ENCODE measurements around the gene PLCG2. TPM values are rescaled to one million over a fixed set of nuclear protein-coding genes. Genes with fewer than 3 reads are reported as not detected.

PLCG2 gene
- total RNA-seq, 1 experiment from 2014 or later = 14.4 TPM

DNA sequence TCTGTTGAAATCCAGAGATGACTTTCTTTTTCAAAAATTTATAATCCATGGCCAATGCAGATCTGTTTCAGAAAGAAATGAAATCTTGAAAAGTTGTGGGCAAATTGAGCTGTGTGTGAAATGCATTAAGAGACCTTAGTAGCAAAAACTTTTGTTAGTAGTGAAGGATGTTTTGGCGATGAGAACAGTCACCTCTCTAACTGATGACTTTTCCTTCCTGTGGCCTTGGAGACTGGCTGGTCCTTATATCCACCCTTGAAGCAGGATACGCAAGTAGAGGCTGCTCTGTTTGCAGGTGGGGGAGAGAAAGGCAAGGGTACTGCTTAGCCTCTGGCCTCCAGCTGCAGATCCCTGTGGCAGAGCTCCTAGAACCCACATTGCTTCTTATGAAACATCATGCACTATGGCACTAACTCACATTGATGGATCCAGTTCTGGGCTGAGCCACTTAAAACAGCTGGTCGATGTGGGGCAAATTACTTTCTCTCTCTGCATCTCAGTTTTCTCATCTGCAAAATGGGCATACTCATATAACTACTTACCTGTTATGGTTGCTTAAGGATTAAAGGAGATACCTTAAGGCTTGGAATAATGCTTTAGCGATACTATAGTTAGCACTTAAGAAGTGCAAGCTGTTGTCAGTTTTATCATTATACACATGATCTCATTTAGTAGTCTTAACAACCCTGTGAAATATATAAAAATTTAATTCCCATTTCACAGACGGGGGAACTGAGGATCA is 142.9 kb downstream of the PLCG2 start:
- CTCF ChIA-PET = no interaction called here
- BruUV-seq (replicated peaks) = no TSS peak

DNA sequence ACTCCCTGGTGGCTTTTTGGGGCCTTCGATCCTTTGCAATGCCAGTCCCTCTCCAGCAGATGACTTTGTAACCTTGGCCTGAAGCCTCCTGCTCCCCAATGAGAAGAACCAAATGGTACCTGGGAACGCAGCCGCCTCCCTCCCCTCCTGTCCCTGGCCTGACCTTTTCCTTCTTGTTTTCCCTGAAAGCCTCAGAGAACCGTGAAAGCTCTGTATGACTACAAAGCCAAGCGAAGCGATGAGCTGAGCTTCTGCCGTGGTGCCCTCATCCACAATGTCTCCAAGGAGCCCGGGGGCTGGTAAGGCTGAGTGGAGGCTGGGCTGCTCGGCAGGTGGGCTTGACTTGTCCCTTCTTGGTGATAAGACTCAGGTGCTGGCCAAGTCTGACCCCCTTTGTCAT is 144.2 kb downstream of the PLCG2 start:
- Histone ChIP-seq H3K36me3 (ENCODE audit: control insufficient read depth, insufficient read depth, low read length) (no peaks in the 10 kb centered on the region; the same call in 1 of the 2 replicates), H3K9me3 (no peaks in the 10 kb centered on the region), H3K27me3 (replicated peaks; ENCODE audit: control insufficient read depth, insufficient read depth, low read length) (no peaks in the 10 kb centered on the region), H3K4me1 (no peaks in the 10 kb centered on the region), H3K4me3 (ENCODE audit: low read depth, low read length) (no peak overlapping the region)
- no peaks in the 10 kb centered on the region for H3K27me3 Mint-ChIP-seq (ENCODE audit: insufficient read depth, unreplicated experiment)
- intact Hi-C loops (cut with micrococcal nuclease; ENCODE audit: unreplicated experiment) = no loop called here
- no peak overlapping the region for H3K4me3 Mint-ChIP-seq (ENCODE audit: unreplicated experiment)
- TF ChIP-seq, protein P1, sequence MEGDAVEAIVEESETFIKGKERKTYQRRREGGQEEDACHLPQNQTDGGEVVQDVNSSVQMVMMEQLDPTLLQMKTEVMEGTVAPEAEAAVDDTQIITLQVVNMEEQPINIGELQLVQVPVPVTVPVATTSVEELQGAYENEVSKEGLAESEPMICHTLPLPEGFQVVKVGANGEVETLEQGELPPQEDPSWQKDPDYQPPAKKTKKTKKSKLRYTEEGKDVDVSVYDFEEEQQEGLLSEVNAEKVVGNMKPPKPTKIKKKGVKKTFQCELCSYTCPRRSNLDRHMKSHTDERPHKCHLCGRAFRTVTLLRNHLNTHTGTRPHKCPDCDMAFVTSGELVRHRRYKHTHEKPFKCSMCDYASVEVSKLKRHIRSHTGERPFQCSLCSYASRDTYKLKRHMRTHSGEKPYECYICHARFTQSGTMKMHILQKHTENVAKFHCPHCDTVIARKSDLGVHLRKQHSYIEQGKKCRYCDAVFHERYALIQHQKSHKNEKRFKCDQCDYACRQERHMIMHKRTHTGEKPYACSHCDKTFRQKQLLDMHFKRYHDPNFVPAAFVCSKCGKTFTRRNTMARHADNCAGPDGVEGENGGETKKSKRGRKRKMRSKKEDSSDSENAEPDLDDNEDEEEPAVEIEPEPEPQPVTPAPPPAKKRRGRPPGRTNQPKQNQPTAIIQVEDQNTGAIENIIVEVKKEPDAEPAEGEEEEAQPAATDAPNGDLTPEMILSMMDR (IDR thresholded peaks at IDR 0.05; ENCODE audit: insufficient read depth in 1 of 2, low read depth in 1 of 2, low read length in 1 of 2, severe bottlenecking in 1 of 2, unreplicated experiment in 1 of 2) = no peak
- no peaks in the 10 kb centered on the region for H3K9me3 Mint-ChIP-seq (ENCODE audit: unreplicated experiment)
- ChIA-PET CTCF (no interaction called here), POLR2A (no interaction called here)
- H3K4me1 Mint-ChIP-seq (ENCODE audit: low read depth, unreplicated experiment) = no peaks in the 10 kb centered on the region
- BruUV-seq (replicated peaks) = no TSS peak
- no peaks in the 10 kb centered on the region for H3K36me3 Mint-ChIP-seq (ENCODE audit: insufficient read depth, unreplicated experiment)
- no peak overlapping the region for H3K27ac Mint-ChIP-seq (ENCODE audit: unreplicated experiment)
- no peak for DNase-seq

More for the DNA sequence above, 142.9 kb downstream of the PLCG2 start:
- TF ChIP-seq, protein P1 (IDR thresholded peaks at IDR 0.05; ENCODE audit: insufficient read depth in 1 of 2, low read depth in 1 of 2, low read length in 1 of 2, severe bottlenecking in 1 of 2, unreplicated experiment in 1 of 2) = no peak
- Mint-ChIP-seq H3K9me3 (ENCODE audit: unreplicated experiment) (no peaks in the 10 kb centered on the region), H3K27ac (ENCODE audit: unreplicated experiment) (no peak overlapping the region), H3K27me3 (ENCODE audit: insufficient read depth, unreplicated experiment) (no peaks in the 10 kb centered on the region), H3K4me1 (ENCODE audit: low read depth, unreplicated experiment) (no peaks in the 10 kb centered on the region), H3K4me3 (ENCODE audit: unreplicated experiment) (no peak overlapping the region), H3K36me3 (ENCODE audit: insufficient read depth, unreplicated experiment) (no peaks in the 10 kb centered on the region)
- Histone ChIP-seq H3K27me3 (replicated peaks; ENCODE audit: control insufficient read depth, insufficient read depth, low read length) (no peaks in the 10 kb centered on the region), H3K4me3 (ENCODE audit: low read depth, low read length) (no peak overlapping the region), H3K4me1 (no peaks in the 10 kb centered on the region), H3K36me3 (ENCODE audit: control insufficient read depth, insufficient read depth, low read length) (no peaks in the 10 kb centered on the region; the same call in 1 of the 2 replicates), H3K9me3 (no peaks in the 10 kb centered on the region)
- POLR2A ChIA-PET = no interaction called here
- peak in 1 of 2 experiments; percentile 11 for DNase-seq
- intact Hi-C loops (cut with micrococcal nuclease; ENCODE audit: unreplicated experiment) = no loop called here

GRCh38 chr16:81925016-81925415 is 145.9 kb downstream of the PLCG2 start:
- ChIA-PET CTCF (no interaction called here), POLR2A (no interaction called here)
- no peaks in the 10 kb centered on the region for H3K36me3 Mint-ChIP-seq (ENCODE audit: insufficient read depth, unreplicated experiment)
- H3K4me1 Mint-ChIP-seq (ENCODE audit: low read depth, unreplicated experiment) = no peaks in the 10 kb centered on the region
- DNase-seq = no peak
- H3K27ac Mint-ChIP-seq (ENCODE audit: unreplicated experiment) = no peak overlapping the region
- TF ChIP-seq, protein P1 (IDR thresholded peaks at IDR 0.05; ENCODE audit: insufficient read depth in 1 of 2, low read depth in 1 of 2, low read length in 1 of 2, severe bottlenecking in 1 of 2, unreplicated experiment in 1 of 2) = no peak
- no peaks in the 10 kb centered on the region for H3K9me3 Mint-ChIP-seq (ENCODE audit: unreplicated experiment)
- no peaks in the 10 kb centered on the region for H3K27me3 Mint-ChIP-seq (ENCODE audit: insufficient read depth, unreplicated experiment)
- Histone ChIP-seq H3K27me3 (replicated peaks; ENCODE audit: control insufficient read depth, insufficient read depth, low read length) (no peaks in the 10 kb centered on the region), H3K4me3 (ENCODE audit: low read depth, low read length) (no peak overlapping the region), H3K9me3 (no peaks in the 10 kb centered on the region), H3K4me1 (no peaks in the 10 kb centered on the region), H3K36me3 (ENCODE audit: control insufficient read depth, insufficient read depth, low read length) (no peaks in the 10 kb centered on the region; the same call in 1 of the 2 replicates)
- no peak overlapping the region for H3K4me3 Mint-ChIP-seq (ENCODE audit: unreplicated experiment)
- intact Hi-C loops (cut with micrococcal nuclease; ENCODE audit: unreplicated experiment) = no loop called here
- no TSS peak for BruUV-seq (replicated peaks)

All from Caco-2 (cell line).